Stomach (tissue), 9 donors: ENCODE data around the gene TET1. TPM values are rescaled to one million over a fixed set of nuclear protein-coding genes. Genes with fewer than 3 reads are reported as not detected.

Experiments used
- DNase-seq, 2 donors: peaks; one replicate each; pipeline versions ENCODE4 v3.0.0 to v3.0.0-alpha.2; 2013 to 2019
- H3K27ac ChIP-seq, 5 donors: fragments of 200-600 bp in 4 of 5; sonication (generic) in 4 of 5; one replicate each; pipeline ENCODE4 v1.5.1; 2013 to 2019; ENCODE audit warnings: mild to moderate bottlenecking in 1 of 5, moderate library complexity in 1 of 5
- H3K27me3 ChIP-seq, 3 donors: fragments of 200-600 bp; sonication (generic); one replicate each; pipeline ENCODE4 v1.5.1; 2017 to 2019; ENCODE audit warnings: mixed run types in 1 of 3
- H3K36me3 ChIP-seq, 4 donors: fragments of 200-600 bp; sonication (generic); 1 replicate in 3 of 4; 2 replicates in 1 of 4; pipeline ENCODE4 v1.5.1; 2016 to 2019
- H3K4me1 ChIP-seq, 4 donors: fragments of 200-600 bp; sonication (generic); one replicate each; pipeline ENCODE4 v1.5.1; 2016 to 2019
- H3K4me3 ChIP-seq, 4 donors: fragments of 200-600 bp; sonication (generic) in 3 of 4; one replicate each; pipeline ENCODE4 v1.5.1; 2016 to 2019; ENCODE audit warnings: mild to moderate bottlenecking in 1 of 4
- H3K9me3 ChIP-seq, 4 donors: fragments of 200-600 bp; sonication (generic); one replicate each; pipeline ENCODE4 v1.5.1; 2016 to 2019
- CTCF ChIP-seq, 7 experiments: fragments of 450-650 bp in 4 of 7; fragments of 200-600 bp in 3 of 7; sonication (generic) in 3 of 7; IDR thresholded peaks; one replicate each; pipeline ENCODE4 v1.5.1; 2016 to 2019; ENCODE audit warnings: antibody characterized with exemption in 7 of 7, control low read depth in 2 of 7, mild to moderate bottlenecking in 1 of 7
- EP300 ChIP-seq: sonication (generic); formaldehyde crosslinking; IDR thresholded peaks from one replicate; pipeline ENCODE4 v1.6.1; 2017; ENCODE audit warnings: antibody characterized with exemption
- POLR2A ChIP-seq, 4 donors: fragments of 450-650 bp; IDR thresholded peaks; one replicate each; pipeline ENCODE4 v1.6.1; 2016; ENCODE audit warnings: antibody characterized with exemption in 4 of 4, control low read depth in 2 of 4, mild to moderate bottlenecking in 1 of 4, moderate library complexity in 1 of 4
- POLR2AphosphoS5 ChIP-seq, 3 donors: sonication (generic); formaldehyde crosslinking; IDR thresholded peaks; one replicate each; pipeline ENCODE4 v1.6.1; 2016; ENCODE audit warnings: antibody characterized with exemption in 3 of 3
- WGBS, 5 donors: extraction: QIAGEN DNeasy Blood & Tissue Kit in 3 of 5; methylation state at CpG; one replicate each; pipeline versions ENCODE4 v1.1.5 to v1.1.7; 2013 to 2018; 5-methylcytosine and 5-hydroxymethylcytosine counted together
- intact Hi-C: fragments of 100-400 bp; cut with DNase I; formaldehyde crosslinking; loops from one replicate; pipeline ENCODE4 v1.15.1; 2023; ENCODE audit warnings: low total_unique reads
- polyA plus RNA-seq, 3 donors: library from polyadenylated mRNA; stranded (reverse); fragments of 200-250 nt; gene quantifications; one replicate each; pipeline ENCODE4 v1.2.3, GENCODE V29; 2013
- total RNA-seq, 5 donors: library from RNA; depleted of rRNA; stranded (reverse); fragments of >200 nt; gene quantifications; one replicate each; pipeline versions ENCODE4 v1.1.0 to v1.2.3, GENCODE V29; 2014 to 2016
- donor health status: healthy with polysubstance abuse.
- donor health status: Bipolar disorder and iron deficiency.
- donor health status: healthy.

TET1 gene
- total and polyA plus RNA-seq, 8 donors = under 0.01 to 22.3 (median 2.5) TPM

GRCh38 chr10:68562661-68563570, 2.8 kb downstream of the TET1 start:
- no peaks in the 10 kb centered on the region for H3K36me3 ChIP-seq
- no peak for TF ChIP-seq EP300
- WGBS, 5 donors = 42 to 62% (median 53%) methylated on average over 12 of the region's 12 CpGs
- peaks cover 0 to 22% (median 18%) of the 10 kb centered on the region in 3 donors for H3K27me3 ChIP-seq
- intact Hi-C loops = no loop called here
- H3K27ac ChIP-seq = peak overlapping the region in 4 of 5 donors; percentile 65 to 80 (median 69)
- H3K4me1 ChIP-seq = peaks cover 0 to 48% (median 26%) of the 10 kb centered on the region in 4 donors
- no peaks in the 10 kb centered on the region for H3K9me3 ChIP-seq
- peak in 1 of 2 donors; percentile 47 for DNase-seq
- H3K4me3 ChIP-seq = peak overlapping the region; percentile 76 to 86 (median 79)

DNA sequence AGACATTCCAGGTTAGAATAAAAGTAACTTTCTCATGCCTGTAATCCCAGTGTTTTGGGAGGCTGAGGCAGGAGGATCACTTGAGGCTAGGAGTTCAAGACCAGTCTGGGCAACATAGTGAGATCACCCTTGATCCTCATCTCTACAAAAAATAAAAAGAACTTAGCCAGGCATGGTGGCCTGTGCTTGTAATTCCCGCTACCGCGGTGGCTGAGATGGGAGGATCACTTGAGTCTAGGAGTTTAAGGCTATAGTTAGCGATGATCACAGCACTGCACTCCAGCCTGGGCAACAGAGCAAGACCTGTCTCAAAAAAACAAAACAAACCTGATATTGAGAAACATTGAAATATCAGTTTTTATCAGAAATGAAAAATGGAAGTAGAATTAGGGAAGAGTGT, 4.6 kb downstream of the TET1 start:
- Histone ChIP-seq H3K9me3 (no peaks in the 10 kb centered on the region), H3K4me1 (peaks cover 0 to 46% (median 25%) of the 10 kb centered on the region in 4 donors), H3K27me3 (peaks cover 0 to 22% (median 18%) of the 10 kb centered on the region in 3 donors), H3K36me3 (no peaks in the 10 kb centered on the region), H3K27ac (no peak overlapping the region), H3K4me3 (no peak overlapping the region)
- no peak for TF ChIP-seq POLR2A (IDR thresholded peaks at IDR 0.05)
- TF ChIP-seq CTCF (IDR thresholded peaks at IDR 0.05) = no peak
- no peak for TF ChIP-seq POLR2AphosphoS5 (IDR thresholded peaks at IDR 0.05)
- TF ChIP-seq EP300 = no peak
- intact Hi-C loops = no loop called here
- no peak for DNase-seq
- 73 to 98% (median 74%) methylated on average over 3 to 4 of the region's 4 CpGs for WGBS, 5 donors

- H3K27ac ChIP-seq = peak overlapping the region in 1 of 5 donors; percentile 8
- H3K36me3 ChIP-seq = no peaks in the 10 kb centered on the region
- 95 to 99% (median 97%) methylated on average over 3 of the region's 3 CpGs for WGBS, 5 donors
- intact Hi-C loops = no loop called here
- H3K9me3 ChIP-seq = no peaks in the 10 kb centered on the region
- peaks cover 0 to 15% (median 12%) of the 10 kb centered on the region in 3 donors for H3K27me3 ChIP-seq
- no peak overlapping the region for H3K4me3 ChIP-seq
- peaks cover 0 to 38% (median 16%) of the 10 kb centered on the region in 4 donors for H3K4me1 ChIP-seq
- TF ChIP-seq POLR2AphosphoS5 (IDR thresholded peaks at IDR 0.05) = no peak
- no peak for TF ChIP-seq EP300
- TF ChIP-seq CTCF (IDR thresholded peaks at IDR 0.05) = no peak
- no peak for TF ChIP-seq POLR2A (IDR thresholded peaks at IDR 0.05)
- no peak for DNase-seq
Observed at GRCh38 chr10:68565658-68566057, 5.5 kb downstream of the TET1 start.

DNA sequence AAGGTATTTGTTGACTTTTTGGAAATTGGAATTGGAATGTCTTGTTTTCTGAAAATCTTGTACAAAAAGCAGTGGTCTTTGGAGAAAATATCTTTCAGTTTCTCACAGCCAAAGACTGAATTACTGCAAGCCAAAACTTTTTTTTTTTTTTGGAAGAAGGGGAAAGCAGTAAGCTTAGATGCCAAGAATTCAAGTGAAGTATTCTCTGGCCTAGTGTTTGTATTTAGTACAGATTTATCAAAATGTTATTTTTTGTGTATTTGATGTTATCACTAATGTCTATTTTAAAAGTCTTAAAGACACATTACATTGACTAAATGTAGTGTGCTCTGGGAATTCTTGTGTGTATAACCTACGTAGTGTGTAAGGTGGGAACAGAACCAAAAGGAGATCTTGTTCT, 6.2 kb downstream of the TET1 start:
- Histone ChIP-seq H3K27me3 (peaks cover 0 to 8% (median 5%) of the 10 kb centered on the region in 3 donors), H3K4me3 (no peak overlapping the region), H3K9me3 (no peaks in the 10 kb centered on the region), H3K4me1 (peaks cover 0 to 31% (median 9%) of the 10 kb centered on the region in 4 donors), H3K36me3 (no peaks in the 10 kb centered on the region), H3K27ac (peak overlapping the region in 1 of 5 donors; percentile 51)
- TF ChIP-seq POLR2AphosphoS5 (IDR thresholded peaks at IDR 0.05) (no peak), EP300 (no peak), CTCF (IDR thresholded peaks at IDR 0.05) (no peak), POLR2A (IDR thresholded peaks at IDR 0.05) (no peak)
- intact Hi-C loops = no loop called here
- DNase-seq = peak in 1 of 2 donors; percentile 15
- 58 to 93% (median 64%) methylated on average over 1 of the region's 1 CpG for WGBS, 5 donors
